GM19023 (cell line): ENCODE results near the gene DYRK1B.
"Not testable (repeated sequence)": the region's sequence is repeated elsewhere in the genome, so short reads cannot be mapped to it uniquely, and the experiment has no call there.

Experiments used
- ATAC-seq: cut with Tn5 transposase; IDR thresholded peaks from one replicate; pipeline ENCODE4 v1.9.1; 2021; ENCODE audit warnings: mild to moderate bottlenecking, moderate library complexity; ENCODE audit not compliant: unreplicated experiment

DYRK1B gene

DNA sequence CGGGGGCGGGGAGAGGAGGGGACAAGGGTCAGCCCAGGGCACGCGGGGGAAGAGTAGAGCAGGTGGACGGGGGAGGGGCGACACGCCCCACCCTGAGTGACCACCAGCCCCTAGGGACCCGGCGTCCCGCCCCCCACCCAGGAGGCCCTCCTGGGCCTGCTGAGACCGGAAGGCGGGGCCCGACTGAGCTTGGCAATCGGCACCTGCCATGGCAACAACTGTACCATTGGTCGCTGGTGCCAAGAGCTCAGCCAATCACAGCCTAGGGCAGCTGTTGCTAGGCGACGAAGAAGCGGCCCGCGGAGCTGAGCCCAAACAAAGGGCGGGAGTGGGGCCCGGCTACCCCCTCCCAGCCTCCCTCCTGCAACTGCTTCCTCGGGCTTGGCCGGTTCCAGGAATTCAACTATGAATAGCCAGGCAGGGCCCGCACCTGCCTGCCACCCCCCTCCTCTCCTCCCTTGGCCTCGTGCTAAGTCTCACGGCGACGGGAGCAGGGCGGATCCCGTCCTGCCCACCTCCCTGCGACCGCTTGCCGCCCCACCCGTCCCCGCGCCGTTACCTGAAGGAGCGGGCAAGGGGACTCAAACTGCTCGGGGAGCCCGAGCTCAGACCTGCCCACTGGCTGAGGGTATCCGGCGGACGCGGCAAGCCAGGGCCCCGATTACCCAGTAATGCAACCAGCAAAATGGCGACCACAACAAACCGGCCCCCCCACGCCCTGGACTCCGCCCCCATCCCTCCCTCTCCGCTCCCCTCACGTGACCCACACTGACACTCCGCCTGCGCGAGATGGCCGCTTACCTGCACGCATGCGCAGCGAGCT, at the start of gene DYRK1B:
Gene DYRK1B (minus strand): TSS at position 699 of the 823 bp plus-strand sequence. CDS start 2,295 bp downstream, outside the sequence.
- ATAC-seq = peak; percentile 89

DNA sequence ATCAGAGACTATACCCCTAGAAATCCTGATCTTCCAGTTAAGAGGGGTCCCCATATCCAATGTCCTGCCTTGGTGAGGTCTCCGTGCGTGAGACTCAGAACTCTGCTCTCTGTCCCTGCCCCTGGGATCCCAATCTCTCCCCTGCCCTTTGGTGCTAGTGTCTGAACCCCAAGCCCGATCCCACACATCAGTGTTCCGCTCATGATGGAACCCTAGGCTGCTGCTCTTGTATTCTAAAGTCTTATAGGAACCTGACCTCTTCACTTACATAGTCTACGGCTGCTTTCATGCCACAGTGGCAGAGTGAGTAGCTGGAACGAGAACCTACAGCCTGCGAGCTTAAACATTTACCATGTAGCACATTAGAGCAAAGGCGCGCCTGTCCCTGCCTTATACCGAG, 48.7 kb upstream of the DYRK1B start:
- ATAC-seq = not testable (repeated sequence)

GRCh38 chr19:39881495-39882110, 47.6 kb upstream of the DYRK1B start:
- ATAC-seq = not testable (repeated sequence)

DNA sequence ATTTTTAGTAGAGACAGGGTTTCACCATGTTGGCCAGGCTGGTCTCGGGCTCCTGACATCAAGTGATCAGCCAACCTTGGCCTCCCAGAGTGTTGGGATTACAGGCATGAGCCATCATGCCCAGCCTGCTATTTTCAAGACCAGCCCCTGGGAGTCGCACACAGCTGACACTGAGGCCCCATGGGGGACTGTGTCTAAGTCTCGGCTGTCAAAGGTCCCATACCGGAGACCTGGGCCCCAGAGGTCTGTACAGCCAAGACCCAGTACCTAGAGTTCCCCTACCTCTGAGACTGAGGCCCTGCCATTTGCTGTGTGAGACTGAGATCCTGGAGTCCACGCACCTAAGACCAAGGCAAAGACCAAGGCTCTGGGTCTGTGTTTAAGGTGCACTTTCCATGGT, 46.3 kb upstream of the DYRK1B start:
- ATAC-seq = not testable (repeated sequence)

GRCh38 chr19:39879796-39880195, 45.8 kb upstream of the DYRK1B start:
- ATAC-seq = not testable (repeated sequence)

GRCh38 chr19:39878866-39879265, 44.9 kb upstream of the DYRK1B start:
- ATAC-seq = not testable (repeated sequence)

DNA sequence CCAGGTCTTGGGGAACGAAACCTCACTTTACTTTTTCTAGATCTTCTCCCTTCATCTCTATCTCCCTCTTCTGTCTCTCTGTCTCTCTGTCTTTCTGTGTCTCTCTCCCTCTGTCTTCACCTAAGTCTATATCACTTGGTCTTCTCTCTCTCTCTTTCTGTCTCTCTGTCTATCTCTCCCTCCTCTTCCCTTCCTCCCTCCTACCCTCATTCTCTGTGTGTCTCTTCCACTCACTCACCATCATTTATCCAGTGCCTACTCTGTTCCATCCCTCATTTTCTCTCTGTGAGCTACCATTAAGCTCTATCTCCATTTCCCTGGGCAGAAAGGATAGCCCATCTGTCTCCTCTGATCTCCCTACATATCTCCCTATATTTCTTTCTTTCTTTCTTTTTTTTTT, 44.4 kb upstream of the DYRK1B start:
- no peak for ATAC-seq

DNA sequence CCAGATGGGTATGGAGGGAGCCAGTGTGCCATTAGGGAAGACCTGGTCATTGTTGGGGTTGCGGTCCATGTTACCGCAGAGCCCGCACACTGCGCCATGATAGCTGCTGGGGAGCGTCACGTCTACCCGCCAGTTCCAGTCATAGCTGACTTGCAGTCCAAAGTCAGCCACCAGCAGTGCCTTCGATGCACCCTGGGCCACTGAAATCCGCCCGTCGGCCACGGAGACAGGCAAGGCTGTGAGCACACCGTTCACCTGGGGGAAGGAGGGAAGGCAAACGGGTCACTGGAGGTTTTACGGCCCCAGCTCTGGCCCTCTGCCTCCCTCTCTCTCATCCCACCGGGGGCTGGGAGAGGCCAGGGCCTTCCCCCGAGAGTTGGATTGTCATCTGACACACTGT, 44.0 kb upstream of the DYRK1B start:
- ATAC-seq = not testable (repeated sequence)

DNA sequence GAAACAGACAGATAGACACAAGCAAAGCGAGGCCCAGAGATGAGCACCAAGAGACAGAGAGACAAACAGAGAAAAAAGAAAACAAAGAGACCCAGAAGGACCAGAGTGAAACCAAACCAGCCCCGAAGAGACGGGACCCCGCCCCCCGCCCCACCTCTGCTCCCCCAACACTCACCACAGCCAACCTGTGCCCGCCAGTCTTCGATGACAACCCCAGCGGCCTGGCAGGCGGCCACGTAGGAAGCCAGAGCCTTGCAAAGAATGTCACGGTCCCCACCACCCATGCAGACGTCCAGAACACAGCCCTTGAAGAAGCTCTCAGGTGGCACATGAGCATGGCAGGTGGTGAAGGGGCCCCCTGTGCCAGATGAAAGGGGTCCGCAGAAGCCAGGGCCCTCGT, 43.5 kb upstream of the DYRK1B start:
- not testable (repeated sequence) for ATAC-seq

DNA sequence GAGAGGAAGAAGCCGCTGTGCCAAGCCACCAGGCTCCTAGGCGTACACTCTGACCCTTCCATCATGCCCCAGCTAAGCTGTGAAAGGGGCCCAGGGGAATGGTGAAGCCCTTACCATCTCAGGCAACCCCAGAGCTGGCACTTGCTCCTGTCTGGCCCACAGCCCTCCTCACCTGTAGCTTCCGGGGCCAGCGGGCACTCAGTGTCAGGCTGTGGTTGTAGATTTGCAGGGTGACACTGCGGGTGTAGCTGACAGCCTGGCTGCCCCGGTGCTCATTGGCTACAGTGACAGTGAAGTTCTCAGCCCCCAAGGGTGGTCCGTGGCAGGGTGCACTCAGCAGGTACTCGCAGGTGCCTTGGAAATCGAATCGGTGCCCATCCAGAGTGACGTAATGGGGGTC, 42.5 kb upstream of the DYRK1B start:
- not testable (repeated sequence) for ATAC-seq

DNA sequence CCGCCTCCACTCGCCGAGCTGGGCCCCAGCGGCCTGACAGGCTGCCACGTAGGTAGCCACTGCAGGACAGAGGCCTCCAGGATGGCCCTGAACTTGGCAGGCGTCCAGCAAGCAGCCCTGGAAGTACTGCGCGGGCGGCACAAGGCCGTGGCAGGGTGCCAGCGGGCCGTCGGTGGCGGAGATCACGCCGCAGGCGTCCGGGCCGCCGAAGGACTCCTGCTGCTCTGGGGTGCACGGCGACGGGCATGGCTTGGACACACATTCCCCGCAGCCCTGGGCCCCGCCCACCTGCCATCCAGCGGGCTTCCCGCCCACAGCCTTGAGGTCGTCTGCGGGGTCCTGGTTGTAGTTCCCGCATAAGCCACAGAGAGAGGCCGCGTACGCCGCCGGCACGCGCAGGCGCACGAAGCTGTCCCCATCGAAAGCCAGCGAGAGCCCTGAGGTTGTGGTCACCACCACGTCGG, 41.5 kb upstream of the DYRK1B start:
- ATAC-seq = not testable (repeated sequence)

DNA sequence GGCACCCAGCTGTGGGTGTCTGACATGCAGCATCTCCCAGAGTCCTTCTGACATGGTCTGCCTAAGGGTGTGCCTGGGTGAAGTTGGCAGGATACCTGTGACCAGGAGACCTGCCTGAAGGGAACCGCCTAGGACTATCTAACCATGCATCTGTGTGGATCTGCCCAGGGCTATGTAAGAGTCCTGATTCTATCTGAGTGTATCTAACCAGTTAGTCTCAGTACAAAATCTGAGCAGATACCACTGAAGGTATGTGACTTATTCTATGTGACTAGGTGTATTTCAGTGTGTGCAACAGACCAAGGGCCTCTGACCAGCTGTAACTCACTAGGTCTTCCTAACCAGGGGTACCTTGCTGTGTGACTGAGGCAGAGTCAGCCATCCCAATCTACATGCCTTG, 40.4 kb upstream of the DYRK1B start:
- ATAC-seq = no peak

GRCh38 chr19:39873385-39873784, 39.4 kb upstream of the DYRK1B start:
- no peak for ATAC-seq

- no peak for ATAC-seq
Observed at GRCh38 chr19:39871886-39872866, 38.2 kb upstream of the DYRK1B start.

- no peak for ATAC-seq
Observed at GRCh38 chr19:39871362-39871761, 37.4 kb upstream of the DYRK1B start.

DNA sequence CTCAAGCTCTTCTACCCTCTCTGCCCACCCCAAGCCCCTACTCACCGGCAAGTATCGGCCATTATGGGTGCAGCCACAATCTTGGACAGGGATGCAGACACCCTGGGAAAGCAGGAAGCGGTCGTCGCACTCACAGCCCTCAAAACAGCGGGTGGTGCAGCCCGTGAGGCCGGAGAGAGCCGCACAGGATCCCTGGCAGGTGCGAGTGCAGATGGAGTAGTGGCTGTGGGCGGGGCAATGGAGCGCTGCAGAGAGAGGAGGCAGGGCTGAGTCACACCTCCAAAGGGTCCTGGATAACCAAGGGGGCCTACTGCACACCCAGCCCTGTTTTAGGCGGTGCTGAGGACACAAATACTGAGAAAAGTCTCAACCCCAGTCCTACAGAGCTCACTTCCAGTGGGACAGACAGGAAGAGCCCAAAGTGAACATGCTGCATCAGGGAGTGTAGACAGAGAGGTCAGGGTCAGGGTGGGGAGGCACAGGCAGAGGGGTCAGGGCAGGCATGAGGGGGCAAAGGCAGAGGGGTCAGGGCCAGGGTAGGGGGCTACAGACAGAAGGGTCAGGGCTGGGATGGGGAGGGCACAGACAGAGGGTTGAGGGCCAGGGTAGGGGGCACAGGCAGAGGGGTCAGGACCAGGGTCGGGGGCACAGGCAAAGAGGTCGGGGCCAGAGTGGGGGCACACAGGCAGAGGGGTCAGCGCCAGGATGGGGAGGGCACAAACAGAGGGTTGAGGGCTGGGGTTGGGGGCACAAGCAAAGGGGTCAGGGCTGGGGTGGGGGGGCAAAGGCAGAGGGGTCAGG, 36.4 kb upstream of the DYRK1B start:
- no peak for ATAC-seq

DNA sequence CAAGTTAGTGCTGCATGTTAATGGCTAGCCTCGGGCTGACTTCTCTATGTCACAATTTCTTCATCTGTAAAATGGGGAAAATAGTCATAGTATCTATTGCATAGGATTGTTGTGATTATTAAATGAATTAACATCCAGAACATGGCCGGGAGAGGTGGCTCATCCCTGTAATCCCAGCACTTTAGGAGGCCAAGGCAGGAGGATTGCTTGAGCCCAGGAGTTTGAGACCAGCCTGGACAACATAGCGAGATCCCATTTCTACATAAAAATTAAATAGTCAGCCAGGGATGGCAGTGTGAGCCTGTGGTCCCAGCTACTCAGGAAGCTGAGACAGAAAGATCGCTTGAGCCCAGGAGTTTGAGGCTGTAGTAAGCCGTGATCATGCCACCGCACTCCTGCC, 34.0 kb upstream of the DYRK1B start:
- ATAC-seq = no peak

DNA sequence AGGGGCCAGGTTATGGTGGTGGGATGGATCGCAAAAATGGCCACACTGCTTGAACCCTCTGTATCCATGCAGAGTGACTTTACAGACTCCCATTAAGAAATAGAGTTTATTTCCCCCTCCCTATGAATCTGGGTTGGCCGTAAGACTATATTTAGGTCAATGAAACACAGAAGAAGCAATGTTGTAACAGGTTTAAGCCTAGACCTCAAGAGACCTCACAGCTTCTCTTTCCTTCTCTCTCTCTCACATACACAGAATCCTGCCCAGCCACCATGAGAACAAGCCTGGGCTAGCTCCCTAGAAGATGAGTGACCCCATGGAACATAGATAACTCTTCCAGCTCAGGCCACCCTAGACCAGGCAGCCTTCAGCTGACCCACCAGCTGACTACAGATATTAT, 33.2 kb upstream of the DYRK1B start:
- ATAC-seq = no peak

DNA sequence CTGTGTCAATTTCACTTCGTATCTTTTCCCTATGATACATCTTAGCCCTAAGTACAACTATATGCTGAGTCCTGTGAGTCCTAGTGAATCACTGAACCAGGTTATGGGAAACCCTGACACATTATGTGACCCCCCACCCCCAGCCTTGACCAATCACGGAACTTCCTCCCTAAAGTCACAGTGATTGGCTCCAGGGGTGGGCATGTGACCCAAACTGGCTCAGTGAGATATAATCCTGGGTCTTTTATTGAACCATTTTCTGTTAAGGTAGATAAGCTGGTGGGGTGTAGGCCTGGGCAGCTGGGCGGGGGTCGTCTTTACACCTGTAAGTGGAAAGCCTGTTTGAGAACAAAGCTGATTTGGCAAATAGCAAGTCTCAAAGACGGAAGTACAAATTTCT, 32.0 kb upstream of the DYRK1B start:
- ATAC-seq = no peak

DNA sequence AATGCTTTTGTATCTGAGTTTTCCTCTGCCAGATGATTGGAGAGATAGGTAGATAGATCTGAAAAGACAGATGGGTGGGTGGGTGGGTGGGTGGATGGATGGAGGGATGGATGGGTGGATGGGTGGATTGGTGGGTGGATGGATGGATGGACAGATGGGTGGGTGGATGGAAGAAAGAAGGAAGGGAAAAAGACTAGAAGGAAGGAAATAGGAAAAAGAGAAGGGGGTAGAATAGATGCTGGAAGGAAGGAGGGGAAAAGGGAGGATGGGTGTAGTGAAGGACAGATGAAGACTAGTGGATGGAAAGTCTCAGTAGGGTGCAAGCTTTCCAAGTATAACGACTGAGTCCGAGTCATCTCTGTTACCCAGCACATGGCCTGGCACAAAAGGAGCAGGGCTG, 31.2 kb upstream of the DYRK1B start:
- ATAC-seq = no peak
